HUDEP-2 (cell line): Measurements from ENCODE around the gene HBG2.
"Not testable (repeated sequence)": the region's sequence is repeated elsewhere in the genome, so short reads cannot be mapped to it uniquely, and the experiment has no call there.

Source experiments
- DNase-seq, 76 experiments: peaks; one replicate each; lab custom pipeline; 2025; ENCODE audit not compliant: unreplicated experiment in 76 of 76; lab: John Stamatoyannopoulos, UW

The HBG2 gene

DNA sequence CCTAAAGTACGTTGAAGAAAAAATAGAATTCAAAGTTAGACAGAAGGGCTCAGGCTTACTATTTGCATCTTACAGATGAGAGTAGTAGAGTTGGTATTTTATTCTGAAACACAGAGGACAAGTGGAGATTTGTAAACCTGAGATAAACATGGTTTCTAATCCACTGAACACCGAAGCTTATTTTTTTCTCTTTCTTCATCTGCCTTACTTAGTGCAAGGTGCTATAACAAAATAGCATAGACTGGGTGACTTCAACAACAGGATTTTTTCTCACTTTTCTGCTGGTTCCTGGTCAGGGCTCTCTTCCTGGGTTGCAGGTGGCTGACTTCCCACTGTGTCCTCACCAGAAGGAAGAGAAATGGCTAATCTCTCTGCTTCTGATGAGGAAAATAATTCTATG is 2.8 kb downstream of the HBG2 start:
- peak in 1 of 76 experiments; percentile 66 for DNase-seq

DNA sequence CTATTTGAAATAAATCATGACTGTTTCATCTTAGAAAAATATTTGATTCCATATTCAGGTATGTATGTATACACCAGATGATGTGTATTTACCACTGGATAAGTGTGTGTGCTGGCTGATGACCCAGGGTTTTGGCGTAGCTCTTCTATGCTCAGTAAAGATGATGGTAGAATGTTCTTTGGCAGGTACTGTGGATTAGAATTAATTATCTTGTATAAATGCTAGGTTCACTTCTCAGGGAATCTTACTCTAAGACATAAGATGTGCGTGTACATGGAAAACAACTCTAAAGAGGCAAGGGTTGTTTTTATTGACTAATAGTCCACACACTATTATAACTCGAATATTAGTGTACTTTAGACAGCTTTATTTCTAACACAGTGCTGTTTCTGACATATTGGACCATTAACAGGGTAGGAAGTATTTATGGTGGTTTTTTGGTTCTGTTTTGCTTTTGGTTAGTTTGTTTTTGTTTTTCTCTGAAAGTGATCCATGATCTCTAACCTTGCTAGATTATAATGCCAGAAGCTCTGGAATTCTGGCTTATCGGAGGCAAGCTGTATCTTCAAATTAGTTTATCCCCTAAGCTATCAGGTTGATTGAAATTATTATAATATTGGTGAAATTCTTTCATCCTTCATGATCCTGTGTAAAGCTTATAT is 3.9 kb downstream of the HBG2 start:
- DNase-seq: no peak

DNA sequence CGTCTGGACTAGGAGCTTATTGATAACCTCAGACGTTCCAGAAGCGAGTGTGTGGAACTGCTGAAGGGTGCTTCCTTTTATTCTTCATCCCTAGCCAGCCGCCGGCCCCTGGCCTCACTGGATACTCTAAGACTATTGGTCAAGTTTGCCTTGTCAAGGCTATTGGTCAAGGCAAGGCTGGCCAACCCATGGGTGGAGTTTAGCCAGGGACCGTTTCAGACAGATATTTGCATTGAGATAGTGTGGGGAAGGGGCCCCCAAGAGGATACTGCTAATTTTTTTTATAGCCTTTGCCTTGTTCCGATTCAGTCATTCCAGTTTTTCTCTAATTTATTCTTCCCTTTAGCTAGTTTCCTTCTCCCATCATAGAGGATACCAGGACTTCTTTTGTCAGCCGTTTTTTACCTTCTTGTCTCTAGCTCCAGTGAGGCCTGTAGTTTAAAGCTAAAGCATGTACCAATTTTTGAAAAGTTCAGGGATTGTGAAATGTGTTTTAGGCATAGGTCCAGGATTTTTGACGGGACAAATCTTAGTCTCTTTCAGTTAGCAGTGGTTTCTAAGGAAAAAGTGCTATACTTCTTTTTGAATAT is 4.7 kb downstream of the HBG2 start, which contains the start of gene HBG1:
Gene HBG1 (minus strand): TSS at position 51 of the 590 bp plus-strand sequence. CDS start 53 bp downstream, outside the sequence.
- not testable (repeated sequence) for DNase-seq

DNA sequence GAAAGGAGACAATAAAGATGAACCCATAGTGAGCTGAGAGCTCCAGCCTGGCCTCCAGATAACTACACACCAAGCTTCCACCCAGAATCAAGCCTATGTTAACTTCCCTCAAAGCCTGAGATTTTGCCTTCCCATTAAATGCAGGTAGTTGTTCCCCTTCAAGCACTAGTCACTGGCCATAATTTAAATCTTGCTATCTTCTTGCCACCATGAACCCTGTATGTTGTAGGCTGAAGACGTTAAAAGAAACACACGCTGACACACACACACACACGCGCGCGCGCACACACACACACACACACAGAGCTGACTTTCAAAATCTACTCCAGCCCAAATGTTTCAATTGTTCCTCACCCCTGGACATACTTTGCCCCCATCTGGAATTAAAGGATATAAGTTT is 6.1 kb downstream of the HBG2 start:
- DNase-seq: not testable (repeated sequence)

DNA sequence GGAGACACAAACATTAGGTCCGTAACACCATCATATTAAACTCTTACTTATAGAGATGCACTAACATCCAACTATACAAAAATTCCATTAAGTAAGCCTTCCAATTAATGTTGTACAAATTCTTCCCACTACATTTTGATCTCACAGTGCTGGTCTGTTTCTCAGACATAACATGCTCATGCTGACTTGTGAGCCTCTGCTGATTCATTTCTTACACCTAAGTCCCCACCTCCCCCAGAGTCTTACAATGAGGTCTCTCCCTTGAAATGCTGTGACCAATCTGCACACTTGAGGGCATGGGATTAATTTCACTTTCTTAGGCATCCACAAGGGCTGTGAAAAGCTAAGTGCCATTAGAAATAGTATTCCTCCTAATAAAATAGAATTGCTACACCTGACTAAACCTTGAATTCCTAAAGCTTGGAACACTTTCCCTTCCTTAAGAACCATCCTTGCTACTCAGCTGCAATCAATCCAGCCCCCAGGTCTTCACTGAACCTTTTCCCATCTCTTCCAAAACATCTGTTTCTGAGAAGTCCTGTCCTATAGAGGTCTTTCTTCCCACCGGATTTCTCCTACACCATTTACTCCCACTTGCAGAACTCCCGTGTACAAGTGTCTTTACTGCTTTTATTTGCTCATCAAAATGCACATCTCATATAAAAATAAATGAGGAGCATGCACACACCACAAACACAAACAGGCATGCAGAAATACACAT is 6.9 kb downstream of the HBG2 start:
- no peak for DNase-seq

DNA sequence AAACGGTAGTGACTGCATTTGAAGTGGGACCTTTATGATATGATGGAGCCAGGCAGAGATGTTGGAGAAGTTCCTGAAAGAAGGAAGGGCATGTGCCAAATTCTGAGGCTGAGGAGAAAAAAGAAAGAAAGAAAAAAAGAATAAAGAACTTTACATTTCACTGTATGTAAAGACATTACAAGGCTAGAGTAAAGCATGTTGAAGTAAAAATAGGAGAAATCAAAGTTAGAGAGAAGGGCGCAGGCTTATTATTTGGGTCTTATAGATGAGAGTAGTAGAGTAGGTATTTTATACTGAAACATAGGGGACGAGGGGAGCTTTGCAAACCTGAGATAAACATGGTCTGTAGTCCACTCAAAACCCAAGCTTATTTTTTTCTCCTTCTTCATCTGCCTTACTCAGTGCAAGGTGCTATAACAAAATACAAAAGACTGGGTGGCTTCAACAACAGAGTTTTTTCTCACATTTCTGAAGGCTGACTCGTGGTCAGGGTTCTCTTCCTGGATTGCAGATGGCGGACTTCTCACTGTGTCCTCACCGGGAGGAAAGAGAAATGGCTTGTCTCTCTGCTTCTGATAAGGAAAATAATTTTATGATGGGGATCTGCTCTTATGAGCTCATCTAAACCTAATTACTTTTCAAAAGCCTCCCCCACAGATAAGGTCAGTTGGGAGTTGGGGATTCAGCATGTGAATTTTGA is 7.7 kb downstream of the HBG2 start:
- DNase-seq: peak in 2 of 76 experiments; percentile 27 to 33

DNA sequence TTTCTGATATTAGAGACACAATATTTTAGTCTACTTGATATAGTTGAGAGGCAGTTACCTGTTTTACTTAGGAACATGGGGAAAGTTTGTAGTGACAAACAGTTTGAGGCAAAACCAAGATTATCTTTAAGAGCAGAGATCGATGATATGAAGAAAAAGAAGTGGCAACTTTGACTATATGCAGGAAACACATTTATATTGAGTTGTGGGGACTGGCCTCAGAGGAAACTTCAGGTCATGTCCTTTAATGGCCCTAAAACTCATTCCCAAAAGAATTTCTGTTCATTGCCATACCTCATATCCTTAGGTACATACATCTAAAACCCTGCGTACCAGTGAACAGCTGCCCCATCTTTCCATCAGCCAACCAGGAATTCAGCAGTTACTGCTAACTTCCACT is 9.4 kb downstream of the HBG2 start:
- DNase-seq: no peak

DNA sequence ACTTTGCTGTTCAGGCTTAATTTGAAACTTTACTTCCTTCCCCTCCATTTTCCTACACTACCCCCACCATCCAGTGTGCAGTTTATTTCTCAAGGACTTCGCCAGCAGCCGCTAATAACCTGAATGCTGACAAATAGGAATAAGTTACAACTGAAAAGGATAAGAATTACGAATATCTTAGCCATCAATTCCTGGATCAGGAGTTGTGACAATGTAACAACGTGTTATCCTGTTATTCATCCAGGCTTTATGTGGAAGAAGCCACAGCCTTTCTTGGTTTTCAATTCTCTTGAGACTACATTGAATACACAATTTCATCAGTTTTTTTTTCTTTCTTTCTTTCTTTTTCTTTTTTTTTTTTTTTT is 10.8 kb downstream of the HBG2 start:
- no peak for DNase-seq

DNA sequence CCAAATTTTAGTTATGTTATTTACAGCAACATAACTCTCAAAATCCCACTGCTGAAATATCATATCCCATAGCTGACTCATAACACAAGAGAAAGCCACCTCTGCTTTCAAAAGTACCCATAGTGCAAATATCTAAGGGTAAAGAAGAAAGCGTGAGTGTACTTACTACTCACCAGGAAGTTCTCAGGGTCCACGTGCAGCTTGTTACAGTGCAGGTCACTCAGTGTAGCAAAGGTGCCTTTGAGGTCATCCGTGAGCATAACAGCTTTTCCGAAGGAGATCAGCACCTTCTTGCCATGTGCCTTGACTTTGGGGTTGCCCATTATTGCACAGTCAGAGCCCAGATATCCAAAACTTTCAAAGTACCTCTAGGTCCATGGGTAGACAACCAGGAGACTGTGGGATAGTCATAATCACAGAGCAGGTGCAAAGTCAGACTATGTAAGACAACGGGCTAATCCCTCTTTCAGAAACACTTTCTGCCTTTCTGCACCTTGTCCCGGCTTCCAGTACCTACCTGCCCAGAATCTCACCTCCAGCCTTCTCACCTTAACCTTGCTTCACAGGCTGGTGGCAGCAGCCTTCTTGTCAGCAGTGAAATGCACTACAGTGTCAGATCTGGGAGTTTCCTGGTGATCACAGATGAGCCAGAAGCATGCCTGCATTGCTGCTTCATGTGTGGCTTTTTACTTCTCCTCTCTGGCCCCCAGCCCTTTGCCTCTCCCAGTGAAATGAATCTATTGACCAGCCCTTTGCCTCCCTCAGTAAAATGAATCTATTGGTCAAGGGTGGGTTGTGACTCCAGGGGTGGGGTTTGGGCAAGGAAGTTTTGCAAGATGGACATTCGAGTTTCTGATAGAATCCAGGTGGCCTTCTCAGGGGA is 11.4 kb downstream of the HBG2 start:
- DNase-seq: peak in 20 of 76 experiments; percentile 16 to 70 (median 46)

DNA sequence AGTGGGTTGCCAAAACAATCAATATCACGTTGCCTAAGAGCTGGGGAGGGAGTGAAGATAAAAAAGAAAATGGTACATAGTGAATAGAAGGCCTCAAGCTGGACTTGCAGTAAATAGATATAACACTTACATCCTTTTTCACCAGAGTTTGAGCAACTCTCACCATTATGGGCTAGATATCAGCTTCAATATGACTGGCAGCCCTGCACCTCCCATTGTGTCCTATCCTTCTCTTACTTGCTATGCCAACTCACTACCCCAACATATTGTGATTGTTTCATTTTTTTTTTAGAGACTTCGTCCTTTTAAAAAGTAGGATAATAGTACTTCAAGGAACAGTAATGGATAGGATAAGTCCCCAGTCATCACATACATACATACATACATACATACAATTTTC is 12.4 kb downstream of the HBG2 start:
- no peak for DNase-seq

DNA sequence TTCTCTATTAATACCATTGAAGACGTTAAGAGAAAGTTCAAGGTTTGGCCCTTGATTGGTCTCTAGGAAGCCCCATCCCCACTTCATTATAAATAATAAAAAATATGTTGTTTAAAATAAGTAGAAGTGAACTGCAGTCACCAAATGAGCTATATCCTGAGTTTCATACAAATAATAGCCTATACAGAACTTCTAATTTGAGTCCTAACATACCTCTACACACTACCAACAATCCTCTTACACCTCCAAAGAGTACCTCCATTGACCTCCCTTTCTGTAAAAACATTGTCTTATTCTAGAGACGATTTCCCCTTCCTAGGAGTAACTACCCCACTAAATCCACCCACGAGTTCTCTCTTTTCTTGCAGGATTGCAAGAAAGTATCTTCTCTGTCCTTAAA is 13.1 kb downstream of the HBG2 start:
- no peak for DNase-seq

DNA sequence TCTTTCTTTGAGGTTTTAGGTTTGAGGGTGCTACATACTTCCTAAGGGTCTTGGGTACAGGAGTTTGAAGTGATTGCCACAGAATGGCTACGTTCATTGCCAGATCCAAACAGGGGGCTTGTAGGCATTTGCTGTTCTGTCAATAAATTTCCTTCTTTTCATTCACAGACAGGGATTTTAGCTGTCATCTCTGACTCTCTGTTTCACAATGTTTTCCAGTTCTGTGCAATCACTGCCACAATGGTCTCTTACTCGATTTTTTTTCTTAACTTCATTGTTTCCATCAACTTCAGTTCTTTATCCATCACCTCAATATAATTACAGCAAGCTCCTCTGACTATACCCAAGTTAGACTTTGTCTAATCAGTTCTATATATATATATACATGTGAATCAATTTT is 14.1 kb downstream of the HBG2 start:
- no peak for DNase-seq

DNA sequence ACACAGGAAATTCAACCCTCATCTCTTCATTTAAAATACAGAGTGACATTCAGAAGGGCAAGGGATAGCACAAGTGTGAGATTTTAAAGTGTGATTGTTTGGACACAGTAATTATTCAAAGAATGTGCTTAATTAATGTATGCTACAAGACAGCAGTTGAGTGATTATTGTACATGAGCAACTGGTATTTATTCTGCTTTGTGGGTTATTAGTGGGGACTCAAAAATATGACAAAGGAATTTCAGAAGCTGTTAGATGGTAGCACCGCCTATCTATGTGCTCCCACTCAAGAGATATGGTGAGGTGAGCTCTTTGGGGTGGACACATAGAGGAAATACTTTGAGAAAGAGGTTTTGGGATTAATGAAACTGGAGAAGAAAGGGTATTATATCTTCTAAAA is 14.5 kb downstream of the HBG2 start:
- no peak for DNase-seq

DNA sequence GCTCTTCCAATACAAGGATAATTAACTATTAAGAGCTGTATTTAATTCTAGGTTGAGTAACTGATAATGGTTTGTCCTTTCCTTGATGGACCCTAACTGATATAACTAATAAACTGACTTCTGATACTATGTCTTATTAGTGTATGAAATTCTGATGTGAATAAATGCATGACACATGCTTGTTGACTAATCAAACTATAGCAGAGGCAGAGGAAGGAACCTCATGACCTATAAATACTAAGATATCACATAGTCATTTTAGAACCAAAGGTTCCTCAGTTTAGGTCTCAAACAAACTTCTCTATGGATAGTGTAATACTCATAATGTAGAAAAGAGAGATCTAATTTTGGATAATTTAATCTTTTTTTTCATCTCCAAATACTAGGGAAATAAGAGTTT is 15.5 kb downstream of the HBG2 start:
- DNase-seq: no peak

DNA sequence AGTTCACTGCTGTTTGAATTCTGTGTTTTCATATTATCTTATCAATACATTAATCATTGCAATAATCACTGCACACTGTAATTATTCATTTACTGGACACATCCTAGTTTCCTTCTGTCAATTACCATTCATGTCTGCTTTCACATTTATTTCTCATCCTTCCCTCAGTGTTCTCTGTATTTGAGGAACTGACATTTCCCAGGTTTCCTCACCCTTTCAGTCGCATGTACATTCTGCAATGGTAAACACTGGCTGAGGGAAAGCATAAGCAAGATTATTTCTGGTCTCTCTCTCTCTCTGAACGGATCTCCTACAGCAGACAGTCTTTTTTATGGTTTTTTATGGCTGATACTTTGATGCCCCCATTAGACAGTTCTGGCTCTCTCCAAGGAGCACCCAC is 16.1 kb downstream of the HBG2 start:
- DNase-seq: no peak

DNA sequence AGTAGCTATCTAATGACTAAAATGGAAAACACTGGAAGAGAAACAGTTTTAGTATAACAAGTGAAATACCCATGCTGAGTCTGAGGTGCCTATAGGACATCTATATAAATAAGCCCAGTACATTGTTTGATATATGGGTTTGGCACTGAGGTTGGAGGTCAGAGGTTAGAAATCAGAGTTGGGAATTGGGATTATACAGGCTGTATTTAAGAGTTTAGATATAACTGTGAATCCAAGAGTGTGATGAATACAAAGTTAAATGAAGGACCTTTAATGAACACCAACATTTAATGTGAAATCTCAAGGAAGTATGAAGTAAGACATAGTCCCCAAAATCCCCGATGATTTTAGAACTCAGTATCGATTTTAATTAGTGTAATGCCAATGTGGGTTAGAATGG is 17.2 kb downstream of the HBG2 start:
- no peak for DNase-seq

DNA sequence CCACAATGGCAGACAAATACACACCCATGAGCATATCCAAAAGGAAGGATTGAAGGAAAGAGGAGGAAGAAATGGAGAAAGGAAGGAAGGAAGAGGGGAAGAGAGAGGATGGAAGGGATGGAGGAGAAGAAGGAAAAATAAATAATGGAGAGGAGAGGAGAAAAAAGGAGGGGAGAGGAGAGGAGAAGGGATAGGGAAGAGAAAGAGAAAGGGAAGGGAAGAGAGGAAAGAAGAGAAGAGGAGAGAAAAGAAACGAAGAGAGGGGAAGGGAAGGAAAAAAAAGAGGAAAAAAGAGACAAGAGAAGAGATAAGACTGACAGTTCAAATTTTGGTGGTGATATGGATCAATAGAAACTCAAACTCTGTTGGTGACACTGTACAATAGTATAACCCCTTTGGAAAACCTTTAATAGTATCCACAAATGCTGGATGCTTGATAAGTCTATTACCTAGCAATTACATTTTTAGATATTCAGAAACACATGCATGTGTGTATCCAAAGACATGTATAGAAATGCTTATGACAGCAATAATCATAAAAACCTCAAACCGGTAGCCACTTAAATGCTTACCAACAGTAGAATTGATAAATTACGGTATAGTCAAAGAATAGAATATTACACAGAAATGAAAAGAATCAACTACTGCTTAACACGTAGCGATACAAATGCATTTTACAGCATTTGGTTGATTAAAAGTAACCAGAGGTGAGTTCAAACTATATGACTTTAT is 19.1 kb downstream of the HBG2 start:
- DNase-seq: no peak

DNA sequence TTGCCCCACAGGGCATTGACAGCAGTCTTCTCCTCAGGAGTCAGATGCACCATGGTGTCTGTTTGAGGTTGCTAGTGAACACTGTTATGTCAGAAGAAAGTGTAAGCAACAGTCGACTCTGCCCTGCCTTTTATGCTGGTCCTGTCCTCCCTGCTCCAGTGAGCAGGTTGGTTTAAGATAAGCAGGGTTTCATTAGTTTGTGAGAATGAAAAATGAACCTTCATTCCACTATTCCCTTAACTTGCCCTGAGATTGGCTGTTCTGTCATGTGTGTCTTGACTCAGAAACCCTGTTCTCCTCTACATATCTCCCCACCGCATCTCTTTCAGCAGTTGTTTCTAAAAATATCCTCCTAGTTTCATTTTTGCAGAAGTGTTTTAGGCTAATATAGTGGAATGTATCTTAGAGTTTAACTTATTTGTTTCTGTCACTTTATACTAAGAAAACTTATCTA is 20.2 kb downstream of the HBG2 start, which contains the start of gene HBD:
Gene HBD (minus strand): TSS at position 103 of the 454 bp plus-strand sequence. CDS start 50 bp downstream, at position 53.
- DNase-seq: peak in 37 of 76 experiments; percentile 2 to 73 (median 39)

DNA sequence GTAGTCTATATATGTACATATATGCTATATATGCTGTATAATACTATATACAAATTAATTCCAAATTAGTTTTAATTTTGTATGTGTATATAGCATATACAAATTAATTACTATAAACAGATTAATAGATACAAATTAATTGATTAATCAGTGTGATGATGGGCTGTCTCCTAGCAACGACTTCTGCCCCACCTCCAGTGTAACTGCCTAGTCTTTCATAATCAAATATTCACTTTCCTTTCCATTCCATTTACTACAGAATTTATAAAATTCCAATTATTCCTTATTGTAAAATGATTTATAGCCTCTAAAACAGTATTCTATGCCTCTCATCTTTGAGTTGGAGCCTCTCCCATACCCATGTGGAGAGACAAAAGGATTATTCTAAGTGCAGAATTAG is 21.3 kb downstream of the HBG2 start:
- DNase-seq: no peak
